Liver (tissue), 3 donors: ENCODE data around the gene FKRP.

Source experiments
- CTCF ChIP-seq: fragments of 150-350 bp; IDR thresholded peaks from 2 replicates; pipeline ENCODE4 v1.5.1; 2017; ENCODE audit warnings: improper control_type of control experiment, low read depth, low read length; ENCODE audit not compliant: missing input control
- FOXA1 ChIP-seq: IDR thresholded peaks from 2 replicates; pipeline ENCODE4 v1.6.1; 2016; ENCODE audit warnings: antibody characterized with exemption
- JUND ChIP-seq, 2 donors: IDR thresholded peaks; 2 replicates each; pipeline ENCODE4 v1.6.1; 2016; ENCODE audit warnings: antibody characterized with exemption in 2 of 2
- NR2F2 ChIP-seq: IDR thresholded peaks from 2 replicates; pipeline ENCODE4 v1.6.1; 2016; ENCODE audit warnings: antibody characterized with exemption
- RAD21 ChIP-seq, 2 donors: IDR thresholded peaks; 2 replicates each; pipeline ENCODE4 v1.6.1; 2016; ENCODE audit warnings: antibody characterized with exemption in 2 of 2, mild to moderate bottlenecking in 2 of 2
- REST ChIP-seq: IDR thresholded peaks from 2 replicates; pipeline ENCODE4 v1.6.1; 2016; ENCODE audit warnings: antibody characterized with exemption, mild to moderate bottlenecking
- RXRA ChIP-seq, 2 donors: IDR thresholded peaks; 2 replicates each; pipeline ENCODE4 v1.6.1; 2017 to 2018; ENCODE audit warnings: antibody characterized with exemption in 2 of 2, mild to moderate bottlenecking in 1 of 2
- SP1 ChIP-seq: IDR thresholded peaks from 2 replicates; pipeline ENCODE4 v1.6.1; 2018; ENCODE audit warnings: antibody characterized with exemption, mild to moderate bottlenecking
- TAF1 ChIP-seq: conservative IDR thresholded peaks from 2 replicates; pipeline ENCODE4 v1.6.1; 2016; ENCODE audit warnings: antibody characterized with exemption, mild to moderate bottlenecking
- YY1 ChIP-seq: IDR thresholded peaks from 2 replicates; pipeline ENCODE4 v1.6.1; 2016; ENCODE audit warnings: antibody characterized with exemption, mild to moderate bottlenecking
- ZBTB33 ChIP-seq: IDR thresholded peaks from 2 replicates; pipeline ENCODE4 v1.6.1; 2016; ENCODE audit warnings: antibody characterized with exemption
- donor health status: healthy.
- donor health status: healthy.

- no peak for TF ChIP-seq YY1
- TF ChIP-seq FOXA1 = no peak
- TF ChIP-seq CTCF = no peak
- no peak for TF ChIP-seq RAD21 (IDR thresholded peaks at IDR 0.05)
- TF ChIP-seq SP1 = no peak
- no peak for TF ChIP-seq ZBTB33
- no peak for TF ChIP-seq REST
- TF ChIP-seq NR2F2 = no peak
- TF ChIP-seq JUND (IDR thresholded peaks at IDR 0.05) = no peak
- TF ChIP-seq TAF1 = no peak
- no peak for TF ChIP-seq RXRA (IDR thresholded peaks at IDR 0.05)
Observed at GRCh38 chr19:46721269-46722003, 24.4 kb upstream of the FKRP start.
